Measurements from ENCODE around the gene LHX6.

LHX6 gene

GRCh38 chr9:122215663-122216062 lies 13.1 kb downstream of the LHX6 start:
- no peak for DNase-seq (ENCODE audit: low read depth)

- DNase-seq (ENCODE audit: low read depth): no peak
Observed at GRCh38 chr9:122214507-122214906, 14.2 kb downstream of the LHX6 start.

- DNase-seq (ENCODE audit: low read depth): no peak
Observed at GRCh38 chr9:122213589-122214413, 15.0 kb downstream of the LHX6 start.

- no peak for DNase-seq (ENCODE audit: low read depth)
Observed at GRCh38 chr9:122213102-122213588, 15.6 kb downstream of the LHX6 start.

GRCh38 chr9:122212473-122213004 lies 16.2 kb downstream of the LHX6 start:
- DNase-seq (ENCODE audit: low read depth): no peak

- DNase-seq (ENCODE audit: low read depth): no peak
Observed at GRCh38 chr9:122209451-122209850, 19.3 kb downstream of the LHX6 start.

GRCh38 chr9:122207096-122207495 lies 21.7 kb downstream of the LHX6 start:
- DNase-seq (ENCODE audit: low read depth): no peak

GRCh38 chr9:122206118-122207046 lies 22.4 kb downstream of the LHX6 start:
- DNase-seq (ENCODE audit: low read depth): no peak

GRCh38 chr9:122205176-122205575 lies 23.6 kb downstream of the LHX6 start:
- no peak for DNase-seq (ENCODE audit: low read depth)

GRCh38 chr9:122204491-122204890 lies 24.3 kb downstream of the LHX6 start:
- no peak for DNase-seq (ENCODE audit: low read depth)

- no peak for DNase-seq (ENCODE audit: low read depth)
Observed at GRCh38 chr9:122204055-122204454, 24.7 kb downstream of the LHX6 start.

- DNase-seq (ENCODE audit: low read depth): no peak
Observed at GRCh38 chr9:122202111-122202510, 26.6 kb downstream of the LHX6 start.

GRCh38 chr9:122201641-122202040 lies 27.1 kb downstream of the LHX6 start:
- no peak for DNase-seq (ENCODE audit: low read depth)

- no peak for DNase-seq (ENCODE audit: low read depth)
Observed at GRCh38 chr9:122200960-122201595, 27.7 kb downstream of the LHX6 start.

GRCh38 chr9:122197882-122198281 lies 30.9 kb downstream of the LHX6 start:
- DNase-seq (ENCODE audit: low read depth): no peak

GRCh38 chr9:122197426-122197825 lies 31.3 kb downstream of the LHX6 start:
- DNase-seq (ENCODE audit: low read depth): no peak

GRCh38 chr9:122195875-122196274 lies 32.9 kb downstream of the LHX6 start:
- no peak for DNase-seq (ENCODE audit: low read depth)

GRCh38 chr9:122193651-122194050 lies 35.1 kb downstream of the LHX6 start:
- DNase-seq (ENCODE audit: low read depth): no peak

- DNase-seq (ENCODE audit: low read depth): no peak
Observed at GRCh38 chr9:122192914-122193525, 35.7 kb downstream of the LHX6 start.

- no peak for DNase-seq (ENCODE audit: low read depth)
Observed at GRCh38 chr9:122192261-122192875, 36.4 kb downstream of the LHX6 start.

- no peak for DNase-seq (ENCODE audit: low read depth)
Observed at GRCh38 chr9:122191584-122191983, 37.2 kb downstream of the LHX6 start.

All from stimulated activated CD8-positive, alpha-beta memory T cell treated with anti-CD3 and anti-CD28 coated beads, Interleukin-12 subunit alpha, Interleukin-12 subunit beta, amount 100 ng/mL, for 1 hour (primary cell).